Epithelial cell of proximal tubule (primary cell): Measurements from ENCODE around the gene FOXO1. TPM values are rescaled to one million over a fixed set of nuclear protein-coding genes. Genes with fewer than 3 reads are reported as not detected.
"Not testable (repeated sequence)": the region's sequence is repeated elsewhere in the genome, so short reads cannot be mapped to it uniquely, and the experiment has no call there.

Experiments used
- DNase-seq: peaks from one replicate; pipeline ENCODE4 v3.0.0-alpha.2; 2011; ENCODE audit warnings: low read depth
- H3K4me3 ChIP-seq: 2 replicates; pipeline ENCODE4 v1.5.1; 2011; ENCODE audit warnings: low read depth, mild to moderate bottlenecking, low read length
- CTCF ChIP-seq: conservative IDR thresholded peaks from 2 replicates; pipeline ENCODE4 v1.5.1; 2012; ENCODE audit warnings: low read depth, mild to moderate bottlenecking, low read length
- total RNA-seq: library from RNA; depleted of rRNA; stranded (reverse); fragments of >200 nt; gene quantifications from 2 replicates; pipeline ENCODE4 v1.2.3, GENCODE V29; 2015

Gene FOXO1
- 4.3 and 6.3 TPM in 2 replicates for total RNA-seq

- no peak for TF ChIP-seq CTCF
- peak within 1 kb of the TSS; percentile 91 for H3K4me3 ChIP-seq
- no peak for DNase-seq
Measured at GRCh38 chr13:40666045-40666932, at the start of gene FOXO1. FOXO1 (minus strand) TSS chr13:40666641; CDS start chr13:40666212, 429 bp downstream.

GRCh38 chr13:40714433-40714832 is 48.0 kb upstream of the FOXO1 start:
- DNase-seq, H3K4me3 ChIP-seq: not testable (repeated sequence)

- TF ChIP-seq CTCF = no peak
- H3K4me3 ChIP-seq = no peak overlapping the region
Measured at GRCh38 chr13:40706439-40706838, 40.0 kb upstream of the FOXO1 start.

GRCh38 chr13:40697711-40698110 is 31.3 kb upstream of the FOXO1 start:
- no peak for TF ChIP-seq CTCF
- H3K4me3 ChIP-seq = no peak overlapping the region
- DNase-seq = no peak

More at GRCh38 chr13:40706439-40706838, 40.0 kb upstream of the FOXO1 start:
- DNase-seq = no peak

- TF ChIP-seq CTCF = no peak
Measured at GRCh38 chr13:40694426-40694825, 28.0 kb upstream of the FOXO1 start.

GRCh38 chr13:40692946-40693345 is 26.5 kb upstream of the FOXO1 start:
- H3K4me3 ChIP-seq = no peak overlapping the region
- DNase-seq = no peak
- no peak for TF ChIP-seq CTCF

More at GRCh38 chr13:40694426-40694825, 28.0 kb upstream of the FOXO1 start:
- DNase-seq = no peak
- H3K4me3 ChIP-seq = no peak overlapping the region

GRCh38 chr13:40688781-40689180 is 22.3 kb upstream of the FOXO1 start:
- DNase-seq = no peak
- H3K4me3 ChIP-seq = no peak overlapping the region
- TF ChIP-seq CTCF = no peak
